Liver (tissue), 3 donors: ENCODE results near the gene CEP43.

Experiments used
- CTCF ChIP-seq: fragments of 150-350 bp; IDR thresholded peaks from 2 replicates; pipeline ENCODE4 v1.5.1; 2017; ENCODE audit warnings: improper control_type of control experiment, low read depth, low read length; ENCODE audit not compliant: missing input control
- GABPA ChIP-seq, 2 donors: IDR thresholded peaks in 1 of 2; conservative IDR thresholded peaks in 1 of 2; 2 replicates each; pipeline ENCODE4 v1.6.1; 2016; ENCODE audit warnings: antibody characterized with exemption in 2 of 2, mild to moderate bottlenecking in 1 of 2, moderate library complexity in 1 of 2
- HNF4A ChIP-seq, 2 donors: conservative IDR thresholded peaks; 2 replicates each; pipeline ENCODE4 v1.6.1; 2016; ENCODE audit warnings: antibody characterized with exemption in 2 of 2, mild to moderate bottlenecking in 2 of 2
- HNF4G ChIP-seq: IDR thresholded peaks from 2 replicates; pipeline ENCODE4 v1.6.1; 2016; ENCODE audit warnings: antibody characterized with exemption
- MAX ChIP-seq: IDR thresholded peaks from 2 replicates; pipeline ENCODE4 v1.6.1; 2016; ENCODE audit warnings: antibody characterized with exemption
- RAD21 ChIP-seq, 2 donors: IDR thresholded peaks; 2 replicates each; pipeline ENCODE4 v1.6.1; 2016; ENCODE audit warnings: antibody characterized with exemption in 2 of 2, mild to moderate bottlenecking in 2 of 2
- REST ChIP-seq: IDR thresholded peaks from 2 replicates; pipeline ENCODE4 v1.6.1; 2016; ENCODE audit warnings: antibody characterized with exemption, mild to moderate bottlenecking
- RXRA ChIP-seq, 2 donors: IDR thresholded peaks; 2 replicates each; pipeline ENCODE4 v1.6.1; 2017 to 2018; ENCODE audit warnings: antibody characterized with exemption in 2 of 2, mild to moderate bottlenecking in 1 of 2
- SP1 ChIP-seq: IDR thresholded peaks from 2 replicates; pipeline ENCODE4 v1.6.1; 2018; ENCODE audit warnings: antibody characterized with exemption, mild to moderate bottlenecking
- TAF1 ChIP-seq: conservative IDR thresholded peaks from 2 replicates; pipeline ENCODE4 v1.6.1; 2016; ENCODE audit warnings: antibody characterized with exemption, mild to moderate bottlenecking
- YY1 ChIP-seq: IDR thresholded peaks from 2 replicates; pipeline ENCODE4 v1.6.1; 2016; ENCODE audit warnings: antibody characterized with exemption, mild to moderate bottlenecking
- ZBTB33 ChIP-seq: IDR thresholded peaks from 2 replicates; pipeline ENCODE4 v1.6.1; 2016; ENCODE audit warnings: antibody characterized with exemption
- donor health status: healthy.
- donor health status: healthy.

- TF ChIP-seq ZBTB33 (no peak), CTCF (no peak), YY1 (no peak), MAX (no peak), RXRA (IDR thresholded peaks at IDR 0.05) (no peak), GABPA (IDR thresholded peaks at IDR 0.05 in 1 of 2, conservative IDR thresholded peaks at IDR 0.05 in 1 of 2) (no peak), RAD21 (IDR thresholded peaks at IDR 0.05) (no peak), REST (no peak), TAF1 (no peak), HNF4G (no peak), HNF4A (conservative IDR thresholded peaks at IDR 0.05) (no peak), SP1 (no peak)
Observed at GRCh38 chr6:166971271-166971670, 27.9 kb upstream of the CEP43 start.
